Measurements from ENCODE around the gene TSPAN32.
"Not testable (repeated sequence)": the region's sequence is repeated elsewhere in the genome, so short reads cannot be mapped to it uniquely, and the experiment has no call there.

TSPAN32 gene

DNA sequence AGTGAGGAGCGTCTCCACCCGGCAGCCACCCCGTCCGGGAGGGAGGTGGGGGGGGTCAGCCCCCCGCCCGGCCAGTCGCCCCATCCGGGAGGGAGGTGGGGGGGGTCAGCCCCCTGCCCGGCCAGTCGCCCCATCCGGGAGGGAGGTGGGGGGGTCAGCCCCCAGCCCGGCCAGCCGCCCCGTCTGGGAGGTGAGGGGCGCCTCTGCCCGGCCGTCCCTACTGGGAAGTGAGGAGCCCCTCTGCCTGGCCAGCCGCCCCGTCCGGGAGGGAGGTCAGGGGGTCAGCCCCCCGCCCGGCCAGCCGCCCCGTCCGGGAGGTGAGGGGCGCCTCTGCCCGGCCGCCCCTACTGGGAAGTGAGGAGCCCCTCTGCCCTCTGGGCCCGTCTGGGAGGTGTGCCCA is 30.8 kb downstream of the TSPAN32 start:
- in situ Hi-C loops (cut with MboI; ENCODE audit: low sequenced_read_pairs) = not testable (repeated sequence)

- in situ Hi-C loops (cut with MboI; ENCODE audit: low sequenced_read_pairs) = not testable (repeated sequence)
Observed at GRCh38 chr11:2333486-2334205, 31.8 kb downstream of the TSPAN32 start.

DNA sequence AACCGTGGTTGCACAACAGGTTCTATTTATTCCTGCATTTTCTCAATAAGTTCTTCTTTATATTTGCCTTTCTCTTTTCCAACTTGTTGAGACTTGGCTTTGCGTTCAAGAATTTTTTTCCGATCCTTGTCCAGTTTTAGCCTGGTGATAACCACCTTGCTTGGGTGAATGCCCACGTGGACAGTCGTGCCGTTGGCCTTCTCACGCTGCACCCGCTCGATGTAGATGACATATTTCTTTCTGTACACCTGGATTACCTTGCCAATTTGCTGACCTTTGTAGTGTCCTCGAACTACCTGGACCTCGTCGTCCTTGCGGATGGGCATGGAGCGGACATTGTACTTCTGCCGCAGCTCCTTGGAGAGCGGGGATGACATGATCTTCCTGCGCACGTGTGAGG is 33.5 kb downstream of the TSPAN32 start:
- in situ Hi-C loops (cut with MboI; ENCODE audit: low sequenced_read_pairs) = not testable (repeated sequence)

GRCh38 chr11:2338760-2339159 is 36.9 kb downstream of the TSPAN32 start:
- in situ Hi-C loops (cut with MboI; ENCODE audit: low sequenced_read_pairs) = not testable (repeated sequence)

DNA sequence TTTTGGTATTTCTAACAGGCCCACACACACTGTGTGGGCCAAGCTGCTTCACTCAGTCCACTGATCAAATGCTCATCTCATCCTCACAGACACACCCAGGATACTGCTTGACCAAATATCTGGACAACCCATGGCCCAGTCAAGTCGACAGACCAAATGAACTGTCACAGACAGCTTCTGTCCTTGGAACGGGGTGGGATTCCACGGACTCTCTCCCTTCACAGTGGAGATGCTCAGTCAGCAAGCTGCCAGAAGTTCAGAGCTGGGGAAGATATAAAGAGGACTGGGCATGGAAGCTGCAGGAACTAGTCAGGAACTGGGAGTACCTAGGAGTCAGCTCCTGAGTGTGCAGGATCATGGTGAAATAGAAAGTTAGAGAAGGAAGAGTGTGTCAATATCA is 40.7 kb downstream of the TSPAN32 start:
- in situ Hi-C loops (cut with MboI; ENCODE audit: low sequenced_read_pairs) = no loop called here

GRCh38 chr11:2342981-2343380 is 41.2 kb downstream of the TSPAN32 start:
- in situ Hi-C loops (cut with MboI; ENCODE audit: low sequenced_read_pairs) = no loop called here

DNA sequence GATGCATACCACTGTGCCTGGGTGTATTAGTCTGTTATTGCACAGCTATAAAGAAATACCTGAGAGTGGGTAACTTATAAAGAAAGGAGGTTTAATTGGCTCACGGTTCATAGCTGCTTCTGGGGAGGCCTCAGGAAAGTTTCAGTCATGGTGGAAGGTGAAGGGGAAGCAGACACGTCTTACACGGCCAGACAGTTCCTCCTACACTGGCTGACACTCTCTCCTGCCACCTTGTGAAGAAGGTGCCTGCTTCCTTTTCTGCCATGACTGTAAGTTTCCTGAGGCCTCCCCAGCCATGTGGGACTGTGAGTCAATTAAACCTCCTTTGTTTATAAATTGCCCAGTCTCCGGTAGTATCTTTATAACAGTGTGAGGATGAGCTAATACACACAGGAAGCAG is 41.7 kb downstream of the TSPAN32 start:
- in situ Hi-C loops (cut with MboI; ENCODE audit: low sequenced_read_pairs) = no loop called here

DNA sequence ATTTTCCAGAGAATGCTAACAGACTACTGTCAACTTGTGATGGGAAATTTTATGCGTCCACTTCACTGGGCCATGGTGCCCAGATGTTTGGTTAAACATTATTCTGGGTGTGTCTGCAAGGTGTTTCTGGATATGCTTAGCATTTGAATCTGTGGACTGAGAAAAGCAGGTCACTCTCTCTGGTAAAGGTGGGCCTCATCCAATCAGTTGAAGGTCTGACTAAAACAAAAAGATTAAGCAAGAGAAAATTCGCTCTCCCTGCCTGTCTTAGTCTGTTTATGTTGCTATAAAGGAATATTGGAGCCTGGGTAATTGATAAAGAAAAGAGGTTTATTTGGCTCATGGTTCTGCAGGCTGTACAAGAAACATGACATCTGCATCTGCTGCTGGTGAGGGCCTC is 43.2 kb downstream of the TSPAN32 start:
- in situ Hi-C loops (cut with MboI; ENCODE audit: low sequenced_read_pairs) = no loop called here

DNA sequence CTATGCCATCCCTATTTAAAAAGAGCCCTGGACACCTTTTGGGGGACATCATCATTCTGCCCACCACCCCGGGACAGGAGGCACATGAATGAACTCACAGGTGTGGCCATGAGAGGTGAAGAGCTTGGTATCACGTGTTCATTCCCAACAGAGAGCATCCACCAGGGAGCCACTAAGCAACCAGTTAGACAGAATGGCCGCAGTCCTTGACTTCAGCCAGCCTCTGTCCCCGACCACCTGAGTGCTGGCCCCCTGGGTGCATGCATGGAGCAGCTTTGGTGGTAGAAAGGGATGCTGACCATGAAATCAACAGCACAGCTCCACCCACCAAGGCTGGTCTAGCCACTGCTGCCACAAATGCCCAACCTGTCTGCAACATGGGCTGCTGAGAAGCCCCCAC is 44.2 kb downstream of the TSPAN32 start:
- in situ Hi-C loops (cut with MboI; ENCODE audit: low sequenced_read_pairs) = no loop called here

DNA sequence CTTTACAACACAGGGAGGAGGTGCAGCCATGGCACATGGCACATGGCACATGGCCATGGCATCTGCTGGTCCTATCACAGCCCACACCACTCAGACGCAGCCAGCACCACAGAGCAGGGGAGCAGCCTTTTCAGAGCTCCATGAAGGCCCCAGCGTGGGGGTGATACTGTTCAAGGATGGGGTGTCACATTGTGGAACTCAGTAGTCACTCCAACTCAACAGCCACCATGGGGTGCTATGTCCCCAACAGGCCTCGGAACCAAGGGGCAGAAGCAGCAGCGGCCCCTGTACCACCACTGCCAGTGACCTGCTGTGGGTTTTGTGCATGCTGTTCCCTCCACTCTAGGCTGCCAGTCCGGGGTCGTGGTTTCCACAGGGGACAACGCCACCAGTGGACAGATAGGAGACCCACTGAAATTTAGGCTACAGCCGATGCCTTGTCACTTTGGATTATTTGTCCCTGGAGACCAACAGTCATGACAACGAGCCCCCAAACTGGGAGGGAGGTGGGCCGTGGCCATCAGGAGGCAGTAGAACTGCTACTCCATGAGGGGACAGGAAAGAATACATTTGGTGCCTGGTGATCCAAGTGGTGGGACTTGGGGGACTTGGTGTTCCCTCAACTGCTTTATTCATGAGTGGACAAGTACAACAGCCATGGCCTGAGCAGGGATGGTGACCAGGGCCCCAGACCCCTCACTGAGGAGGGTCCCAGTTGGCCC is 44.9 kb downstream of the TSPAN32 start:
- in situ Hi-C loops (cut with MboI; ENCODE audit: low sequenced_read_pairs) = no loop called here

DNA sequence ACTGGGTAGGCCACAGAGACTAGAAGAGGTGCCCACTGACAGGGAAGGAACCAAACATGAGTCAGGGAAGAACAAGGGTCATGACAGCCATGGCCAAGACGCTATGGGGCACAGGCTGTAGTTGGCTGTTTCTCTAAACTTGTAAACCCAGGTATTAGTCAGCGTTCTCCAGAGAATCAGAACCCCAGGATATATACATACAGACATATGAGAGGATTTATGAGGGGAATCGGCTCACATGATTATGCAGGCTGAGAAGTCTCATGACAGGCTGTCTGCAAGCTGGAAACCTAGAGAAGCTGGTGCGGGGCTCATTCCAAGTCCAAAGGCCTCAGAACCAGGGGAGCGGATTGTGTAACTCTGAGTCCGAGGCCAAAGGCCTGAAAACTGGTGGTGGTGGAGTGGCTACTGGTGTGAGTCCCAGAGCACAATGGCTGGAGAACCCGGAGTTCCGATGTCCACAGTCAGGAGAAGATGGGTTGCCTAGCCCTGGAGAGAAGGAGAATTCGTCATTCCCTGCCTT is 45.6 kb downstream of the TSPAN32 start:
- in situ Hi-C loops (cut with MboI; ENCODE audit: low sequenced_read_pairs) = no loop called here

- in situ Hi-C loops (cut with MboI; ENCODE audit: low sequenced_read_pairs) = no loop called here
Observed at GRCh38 chr11:2348986-2349385, 47.2 kb downstream of the TSPAN32 start.

- in situ Hi-C loops (cut with MboI; ENCODE audit: low sequenced_read_pairs) = no loop called here
Observed at GRCh38 chr11:2351701-2352100, 49.9 kb downstream of the TSPAN32 start.

DNA sequence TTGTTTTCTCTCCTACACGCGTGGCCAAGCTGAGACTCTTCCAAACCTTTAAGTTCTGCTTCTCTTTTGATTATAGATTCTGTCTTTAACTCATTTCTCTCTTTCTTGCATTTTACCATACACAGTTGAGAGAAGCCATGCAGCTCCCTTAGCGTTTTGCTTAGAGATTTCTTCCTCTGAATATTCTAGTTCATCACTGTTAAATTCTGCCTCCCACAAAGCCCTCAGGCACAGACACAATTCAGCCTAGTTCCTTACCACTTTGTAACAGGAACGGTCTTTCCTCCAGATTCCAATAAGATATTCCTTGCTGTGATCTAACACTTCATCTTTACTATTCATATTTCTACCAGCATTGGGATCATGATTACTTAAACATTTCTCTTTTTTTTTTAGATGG is 50.6 kb downstream of the TSPAN32 start:
- in situ Hi-C loops (cut with MboI; ENCODE audit: low sequenced_read_pairs) = no loop called here

DNA sequence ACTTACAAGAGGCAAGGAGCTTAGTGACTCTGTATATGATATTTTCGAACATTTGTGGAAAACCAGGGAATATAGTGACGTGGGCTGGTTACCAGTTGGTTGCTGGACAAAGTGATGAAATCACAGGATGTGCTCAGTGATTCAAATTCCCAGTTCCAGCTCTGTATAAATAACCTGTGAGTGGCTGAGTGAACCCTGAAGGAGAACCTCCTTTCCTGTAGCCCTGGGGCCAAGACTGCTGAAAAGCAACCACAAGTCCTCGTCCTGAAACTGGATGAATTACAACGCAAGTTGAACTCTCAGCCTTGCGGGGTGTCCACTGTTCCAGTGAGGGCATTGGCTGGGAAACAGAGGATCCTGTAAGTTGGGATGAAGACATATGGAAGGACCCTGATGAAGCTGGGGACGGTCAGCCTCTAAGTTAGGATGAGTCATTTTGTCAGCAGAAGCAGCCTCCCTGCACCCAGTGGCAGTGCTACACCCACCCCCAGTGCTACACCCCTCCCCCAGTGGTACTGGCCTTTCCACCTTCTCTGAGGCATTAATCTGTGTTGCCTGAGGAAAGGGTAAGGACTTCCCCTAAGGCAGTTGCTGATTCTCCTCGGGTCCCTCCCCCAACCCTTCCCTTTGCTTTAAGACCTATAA is 53.3 kb downstream of the TSPAN32 start:
- in situ Hi-C loops (cut with MboI; ENCODE audit: low sequenced_read_pairs) = no loop called here

DNA sequence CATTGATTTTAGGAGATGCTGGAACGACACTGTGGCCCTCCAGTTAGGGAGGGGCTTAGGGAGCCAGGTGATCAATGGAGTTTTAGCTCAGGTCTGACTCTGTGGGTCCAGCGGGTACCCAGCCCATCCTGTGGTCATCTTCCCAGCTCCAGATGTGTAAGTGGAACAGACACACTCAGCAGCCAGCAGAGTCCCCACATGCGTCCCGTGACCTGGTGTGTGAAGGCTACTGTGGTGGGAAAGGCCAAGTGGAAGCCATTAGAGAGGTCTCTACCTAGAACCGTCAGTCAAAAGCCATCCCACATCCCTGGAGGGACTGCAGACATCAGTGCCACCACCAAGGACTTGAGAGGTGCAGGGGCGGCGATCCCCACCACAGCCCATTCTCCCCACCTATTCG is 55.4 kb downstream of the TSPAN32 start:
- in situ Hi-C loops (cut with MboI; ENCODE audit: low sequenced_read_pairs) = no loop called here

- in situ Hi-C loops (cut with MboI; ENCODE audit: low sequenced_read_pairs) = not testable (repeated sequence)
Observed at GRCh38 chr11:2357651-2358050, 55.8 kb downstream of the TSPAN32 start.

DNA sequence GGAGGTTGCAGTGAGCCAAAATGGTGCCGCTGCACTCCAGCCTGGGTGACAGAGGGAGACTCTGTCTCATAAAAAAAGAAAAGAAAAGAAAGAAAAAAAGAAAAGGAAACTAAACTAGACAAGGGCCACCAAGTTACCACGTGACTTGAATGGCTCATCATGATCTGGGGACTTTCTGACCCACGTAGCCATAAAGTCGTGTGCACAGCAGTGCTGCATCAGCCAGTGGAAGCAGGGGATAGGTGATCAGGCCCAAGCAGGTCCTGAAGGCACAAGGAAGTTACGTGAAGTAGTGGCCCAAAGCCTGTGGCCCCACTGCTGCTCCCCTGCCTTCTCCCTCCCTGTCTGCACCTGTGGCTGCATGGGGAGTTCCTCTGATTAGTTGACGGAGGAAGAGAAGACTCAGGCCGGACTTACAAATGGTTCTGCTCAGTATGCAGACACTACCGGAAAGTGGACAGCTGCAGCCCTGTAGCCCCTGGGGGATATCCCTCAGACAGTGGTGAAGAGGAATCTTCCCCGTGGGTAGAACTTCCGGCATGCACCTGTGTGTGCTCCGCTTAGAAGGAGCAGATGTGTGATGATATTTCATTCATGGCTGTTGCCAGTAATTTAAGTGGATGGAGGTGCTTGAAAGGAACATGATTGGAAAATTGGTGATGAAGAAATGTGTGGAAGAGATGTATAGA is 57.1 kb downstream of the TSPAN32 start:
- in situ Hi-C loops (cut with MboI; ENCODE audit: low sequenced_read_pairs) = no loop called here

DNA sequence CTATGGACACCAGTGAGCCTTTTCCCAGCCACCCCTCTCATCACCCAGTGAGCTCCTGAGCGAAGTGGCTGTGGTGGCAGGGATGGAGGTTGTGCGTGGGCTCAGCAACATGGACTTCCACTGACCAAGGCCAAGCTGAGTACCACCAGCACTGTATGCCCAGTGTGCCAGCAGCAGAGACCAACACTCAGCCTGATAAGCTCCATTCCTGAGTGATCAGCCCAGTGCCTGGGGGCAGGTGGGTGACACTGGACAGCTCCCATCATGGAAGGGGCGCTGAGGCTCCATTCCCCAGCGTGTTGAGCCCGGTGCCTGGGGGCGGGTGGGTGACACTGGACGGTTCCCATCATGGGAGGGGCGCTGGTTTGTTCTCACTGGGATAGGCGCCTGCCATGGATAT is 57.7 kb downstream of the TSPAN32 start:
- in situ Hi-C loops (cut with MboI; ENCODE audit: low sequenced_read_pairs) = no loop called here

GRCh38 chr11:2360081-2360642 is 58.3 kb downstream of the TSPAN32 start:
- in situ Hi-C loops (cut with MboI; ENCODE audit: low sequenced_read_pairs) = no loop called here

DNA sequence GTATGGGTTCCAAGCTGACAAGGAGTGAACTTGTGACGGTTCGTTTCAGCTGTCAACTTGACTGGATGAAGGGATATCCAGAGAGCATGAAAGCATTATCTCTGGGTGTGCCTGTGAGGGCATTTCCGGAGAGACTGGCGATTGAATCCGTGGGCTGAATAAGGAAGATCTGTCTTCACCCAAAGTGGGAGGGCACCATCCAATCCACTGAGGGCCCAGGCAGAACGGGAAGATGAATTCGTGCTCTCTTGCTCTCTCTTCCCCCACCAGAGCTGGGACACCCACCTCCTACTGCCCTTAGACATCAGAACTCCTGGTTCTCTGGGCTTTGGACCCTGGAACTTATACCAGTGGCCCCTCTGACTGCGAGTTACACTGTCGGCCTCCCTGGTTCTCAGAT is 59.8 kb downstream of the TSPAN32 start:
- in situ Hi-C loops (cut with MboI; ENCODE audit: low sequenced_read_pairs) = no loop called here
